ENCODE results near the gene DLX1. TPM values are rescaled to one million over a fixed set of nuclear protein-coding genes. Genes with fewer than 3 reads are reported as not detected.

Gene DLX1
- total and polyA plus RNA-seq, 9 of the 15 experiments (the other 6 are each of a cell fraction or from before 2014, with no cell fraction given): 1.9 to 26.2 (median 9.6) TPM

DNA sequence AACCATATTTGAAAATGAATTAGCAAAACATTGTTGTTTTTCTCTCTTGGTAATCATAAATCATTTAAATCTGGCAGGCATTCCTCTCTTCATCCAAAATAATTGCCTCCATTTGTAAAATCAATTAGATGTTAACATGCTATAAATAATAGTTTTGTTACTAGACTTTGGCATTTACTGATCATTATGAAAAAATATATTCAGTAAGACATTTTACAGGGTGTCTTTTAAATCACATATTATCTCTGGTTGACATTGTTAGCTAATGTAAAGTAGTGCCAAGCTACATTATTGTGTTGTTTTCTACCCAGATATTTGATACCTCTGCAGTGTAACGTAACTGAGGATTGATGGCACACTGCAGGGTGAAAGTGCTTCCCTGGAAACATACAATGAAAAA lies 31.8 kb upstream of the DLX1 start:
- H3K4me2 ChIP-seq (ENCODE audit: insufficient read depth, low read length): no peak overlapping the region
- ATAC-seq (no peak), FAIRE-seq (no peak), DNase-seq (ENCODE audit: extremely low read depth in 1 of 4, low spot score in 3 of 4) (no peak)
- no peak overlapping the region for H2AFZ ChIP-seq (ENCODE audit: low read depth, low read length)
- CTCF ChIA-PET (ENCODE audit: low intra/inter-chr PET ratio): no interaction called here
- 84% methylated on average over 1 of the region's 1 CpG for WGBS (ENCODE audit: insufficient coverage, low coverage, missing lambda C conversion rate)
- POLR2A ChIA-PET: interaction anchor here (2.3 kb wide), 1 partner anchor 15 kb away, joined by 6 read pairs; no protein-coding TSS in a partner anchor
- peaks cover 3 to 25% of the 10 kb centered on the region in 2 experiments; a peak in 4 of 5 replicates for H3K4me1 ChIP-seq (replicated peaks in 1 of 2; ENCODE audit: control insufficient read depth in 2 of 2, insufficient read depth in 2 of 2, low read length in 2 of 2)
- H3K27me3 ChIP-seq (ENCODE audit: control insufficient read depth in 2 of 2, insufficient read depth in 2 of 2, low read length in 2 of 2): no peaks in the 10 kb centered on the region
- in situ Hi-C loops (cut with MboI) (no loop called here), intact Hi-C loops (cut with micrococcal nuclease) (no loop called here)
- TF ChIP-seq CBX3 (IDR thresholded peaks at IDR 0.05; ENCODE audit: borderline replicate concordance in 1 of 2, low read length in 2 of 2) (no peak), MEIS2 (IDR thresholded peaks at IDR 0.05; ENCODE audit: partially characterized antibody) (peak; percentile 13), NFIX (CRISPR knock-in tag; IDR thresholded peaks at IDR 0.05; ENCODE audit: low read depth) (no peak), WHSC1 (IDR thresholded peaks at IDR 0.05; ENCODE audit: low read length) (no peak), JUN (IDR thresholded peaks at IDR 0.05; ENCODE audit: borderline replicate concordance, low read depth, low read length) (no peak), JUN (CRISPR knock-in tag; IDR thresholded peaks at IDR 0.05; ENCODE audit: borderline replicate concordance) (no peak)
- TF ChIP-seq, protein P1, sequence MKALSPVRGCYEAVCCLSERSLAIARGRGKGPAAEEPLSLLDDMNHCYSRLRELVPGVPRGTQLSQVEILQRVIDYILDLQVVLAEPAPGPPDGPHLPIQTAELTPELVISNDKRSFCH (CRISPR knock-in tag; IDR thresholded peaks at IDR 0.05): 0 out of 2 replicates have a peak, but pooled peaks have one; percentile 23
- TF ChIP-seq, protein P1 (tag; IDR thresholded peaks at IDR 0.05): no peak
- TF ChIP-seq, protein P2, sequence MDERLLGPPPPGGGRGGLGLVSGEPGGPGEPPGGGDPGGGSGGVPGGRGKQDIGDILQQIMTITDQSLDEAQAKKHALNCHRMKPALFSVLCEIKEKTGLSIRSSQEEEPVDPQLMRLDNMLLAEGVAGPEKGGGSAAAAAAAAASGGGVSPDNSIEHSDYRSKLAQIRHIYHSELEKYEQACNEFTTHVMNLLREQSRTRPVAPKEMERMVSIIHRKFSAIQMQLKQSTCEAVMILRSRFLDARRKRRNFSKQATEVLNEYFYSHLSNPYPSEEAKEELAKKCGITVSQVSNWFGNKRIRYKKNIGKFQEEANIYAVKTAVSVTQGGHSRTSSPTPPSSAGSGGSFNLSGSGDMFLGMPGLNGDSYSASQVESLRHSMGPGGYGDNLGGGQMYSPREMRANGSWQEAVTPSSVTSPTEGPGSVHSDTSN (CRISPR knock-in tag; IDR thresholded peaks at IDR 0.05; ENCODE audit: low read depth): no peak
- TF ChIP-seq, protein P2 (tag; conservative IDR thresholded peaks at IDR 0.05; ENCODE audit: low read depth): 0 out of 2 replicates have a peak, but pooled peaks have one; percentile 16
- TF ChIP-seq, protein P3, sequence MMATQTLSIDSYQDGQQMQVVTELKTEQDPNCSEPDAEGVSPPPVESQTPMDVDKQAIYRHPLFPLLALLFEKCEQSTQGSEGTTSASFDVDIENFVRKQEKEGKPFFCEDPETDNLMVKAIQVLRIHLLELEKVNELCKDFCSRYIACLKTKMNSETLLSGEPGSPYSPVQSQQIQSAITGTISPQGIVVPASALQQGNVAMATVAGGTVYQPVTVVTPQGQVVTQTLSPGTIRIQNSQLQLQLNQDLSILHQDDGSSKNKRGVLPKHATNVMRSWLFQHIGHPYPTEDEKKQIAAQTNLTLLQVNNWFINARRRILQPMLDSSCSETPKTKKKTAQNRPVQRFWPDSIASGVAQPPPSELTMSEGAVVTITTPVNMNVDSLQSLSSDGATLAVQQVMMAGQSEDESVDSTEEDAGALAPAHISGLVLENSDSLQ (IDR thresholded peaks at IDR 0.05): peak; percentile 67
- no TSS peak for BruUV-seq (replicated peaks)
- H3K4me3 ChIP-seq: no peak overlapping the region
- no peaks in the 10 kb centered on the region for H3K9me1 ChIP-seq (ENCODE audit: control insufficient read depth, insufficient read depth, low read length)
- H3K9me3 ChIP-seq (replicated peaks; ENCODE audit: control insufficient read depth, insufficient read depth, low read depth, low read length): no peaks in the 10 kb centered on the region
- no peaks in the 10 kb centered on the region for H3K36me3 ChIP-seq (ENCODE audit: control insufficient read depth, insufficient read depth, low read length)
- H3K79me2 ChIP-seq (ENCODE audit: control insufficient read depth, insufficient read depth, low read length): peaks cover 11% of the 10 kb centered on the region; the same call in 2 of the 3 replicates
- H3K9ac ChIP-seq (ENCODE audit: insufficient read depth in 1 of 2, low read depth in 2 of 2, low read length in 2 of 2): no peak overlapping the region
- no peaks in the 10 kb centered on the region for H4K20me1 ChIP-seq (replicated peaks; ENCODE audit: control insufficient read depth, insufficient read depth, low read length)
- no peak overlapping the region for H3K27ac ChIP-seq (ENCODE audit: extremely low read depth, low read depth, low read length)

Measured in K562 (cell line).